Embryonic facial prominence (tissue), 1 donor: Measurements from ENCODE around the gene HACL1.
"Not testable (repeated sequence)": the region's sequence is repeated elsewhere in the genome, so short reads cannot be mapped to it uniquely, and the experiment has no call there.

Experiments
- DNase-seq: peaks from one replicate; pipeline ENCODE4 v3.0.0-alpha.2; 2016; ENCODE audit errors: extremely low spot score

The HACL1 gene

GRCh38 chr3:15579051-15579450 is 22.3 kb downstream of the HACL1 start:
- no peak for DNase-seq

GRCh38 chr3:15578289-15578867 is 23.0 kb downstream of the HACL1 start:
- no peak for DNase-seq

GRCh38 chr3:15576475-15576874 is 24.9 kb downstream of the HACL1 start:
- no peak for DNase-seq

- no peak for DNase-seq
Observed at GRCh38 chr3:15575446-15575845, 25.9 kb downstream of the HACL1 start.

- no peak for DNase-seq
Observed at GRCh38 chr3:15572138-15572537, 29.2 kb downstream of the HACL1 start.

- no peak for DNase-seq
Observed at GRCh38 chr3:15563190-15563589, 38.2 kb downstream of the HACL1 start.

- no peak for DNase-seq
Observed at GRCh38 chr3:15562560-15562959, 38.8 kb downstream of the HACL1 start.

- no peak for DNase-seq
Observed at GRCh38 chr3:15558581-15558980, 42.8 kb downstream of the HACL1 start.

- no peak for DNase-seq
Observed at GRCh38 chr3:15557511-15557946, 43.8 kb downstream of the HACL1 start.

GRCh38 chr3:15556512-15556911 is 44.9 kb downstream of the HACL1 start:
- no peak for DNase-seq

GRCh38 chr3:15553749-15554148 is 47.6 kb downstream of the HACL1 start:
- DNase-seq, result no peak

- DNase-seq, result no peak
Observed at GRCh38 chr3:15551902-15552301, 49.5 kb downstream of the HACL1 start.

GRCh38 chr3:15549846-15550245 is 51.5 kb downstream of the HACL1 start:
- DNase-seq, result no peak

- DNase-seq, result no peak
Observed at GRCh38 chr3:15542614-15543013, 58.8 kb downstream of the HACL1 start.

- no peak for DNase-seq
Observed at GRCh38 chr3:15541371-15541770, 60.0 kb downstream of the HACL1 start.

GRCh38 chr3:15539066-15539465 is 62.3 kb downstream of the HACL1 start:
- no peak for DNase-seq

GRCh38 chr3:15538345-15538744 is 63.0 kb downstream of the HACL1 start:
- DNase-seq, result no peak

GRCh38 chr3:15536856-15537255 is 64.5 kb downstream of the HACL1 start:
- DNase-seq, result no peak

- no peak for DNase-seq
Observed at GRCh38 chr3:15535732-15536131, 65.6 kb downstream of the HACL1 start.

- DNase-seq, result not testable (repeated sequence)
Observed at GRCh38 chr3:15532614-15533013, 68.8 kb downstream of the HACL1 start.

- no peak for DNase-seq
Observed at GRCh38 chr3:15531346-15531745, 70.0 kb downstream of the HACL1 start.

GRCh38 chr3:15528854-15529537 is 72.4 kb downstream of the HACL1 start:
- no peak for DNase-seq

GRCh38 chr3:15527031-15527459 is 74.3 kb downstream of the HACL1 start:
- no peak for DNase-seq

GRCh38 chr3:15525790-15526189 is 75.6 kb downstream of the HACL1 start:
- DNase-seq, result no peak
